Chondrocyte (in vitro differentiated cells): ENCODE data around the gene NHEJ1. TPM values are rescaled to one million over a fixed set of nuclear protein-coding genes. Genes with fewer than 3 reads are reported as not detected.

Source experiments
- DNase-seq: peaks from one replicate; pipeline ENCODE4 v3.0.0; 2021; ENCODE audit warnings: mixed read lengths, low spot score
- H3K27ac Mint-ChIP-seq: one replicate; pipeline ENCODE4 v1.8.0; 2021; ENCODE audit warnings: mild to moderate bottlenecking, moderate library complexity, mixed read lengths; ENCODE audit not compliant: unreplicated experiment
- H3K27me3 Mint-ChIP-seq: 2 replicates; pipeline ENCODE4 v1.8.0; 2021; ENCODE audit warnings: low read depth, mixed read lengths
- H3K36me3 Mint-ChIP-seq: 2 replicates; pipeline ENCODE4 v1.8.0; 2021; ENCODE audit warnings: low read depth, mixed read lengths
- H3K4me1 Mint-ChIP-seq: 2 replicates; pipeline ENCODE4 v1.8.0; 2021; ENCODE audit warnings: low read depth, mild to moderate bottlenecking, mixed read lengths
- H3K4me3 Mint-ChIP-seq: one replicate; pipeline ENCODE4 v1.8.0; 2021; ENCODE audit warnings: mild to moderate bottlenecking, moderate library complexity, mixed read lengths; ENCODE audit not compliant: unreplicated experiment
- H3K9me3 Mint-ChIP-seq: 2 replicates; pipeline ENCODE4 v1.8.0; 2021; ENCODE audit warnings: low read depth, mixed read lengths
- CTCF ChIP-seq: fragments of 200-600 bp; sonication (generic); IDR thresholded peaks from 2 replicates; pipeline ENCODE4 v1.5.0; 2021; ENCODE audit warnings: antibody characterized with exemption, mild to moderate bottlenecking, moderate library complexity
- total RNA-seq: library from RNA; stranded (reverse); gene quantifications from 3 replicates; pipeline ENCODE4 v1.2.1, GENCODE V29; 2021

NHEJ1 gene
- total RNA-seq, 1 donor from 2014 or later = 13.3 TPM

- peaks cover 57% of the 10 kb centered on the region for H3K27me3 Mint-ChIP-seq
- TF ChIP-seq CTCF = no peak
- peaks cover 3% of the 10 kb centered on the region for H3K36me3 Mint-ChIP-seq
- H3K27ac Mint-ChIP-seq = no peak overlapping the region
- no peak overlapping the region for H3K4me3 Mint-ChIP-seq
- H3K4me1 Mint-ChIP-seq = peaks cover 21% of the 10 kb centered on the region
- no peaks in the 10 kb centered on the region for H3K9me3 Mint-ChIP-seq
- DNase-seq = no peak
Observed at GRCh38 chr2:219058541-219059374, 101.9 kb downstream of the NHEJ1 start.

- H3K4me1 Mint-ChIP-seq = peaks cover 21% of the 10 kb centered on the region
- DNase-seq = no peak
- TF ChIP-seq CTCF = peak; percentile 93
Observed at GRCh38 chr2:219057709-219058540, 102.7 kb downstream of the NHEJ1 start.

GRCh38 chr2:219056896-219057708, 103.5 kb downstream of the NHEJ1 start:
- DNase-seq = peak; percentile 96
- H3K9me3 Mint-ChIP-seq = no peaks in the 10 kb centered on the region
- no peak for TF ChIP-seq CTCF
- H3K36me3 Mint-ChIP-seq = peaks cover 1% of the 10 kb centered on the region
- no peak overlapping the region for H3K27ac Mint-ChIP-seq
- no peak overlapping the region for H3K4me3 Mint-ChIP-seq
- H3K27me3 Mint-ChIP-seq = peaks cover 53% of the 10 kb centered on the region
- H3K4me1 Mint-ChIP-seq = peaks cover 21% of the 10 kb centered on the region

More at GRCh38 chr2:219057709-219058540, 102.7 kb downstream of the NHEJ1 start:
- no peaks in the 10 kb centered on the region for H3K9me3 Mint-ChIP-seq
- H3K36me3 Mint-ChIP-seq = peaks cover 2% of the 10 kb centered on the region
- peaks cover 56% of the 10 kb centered on the region for H3K27me3 Mint-ChIP-seq
- H3K4me3 Mint-ChIP-seq = peak overlapping the region; percentile 25
- no peak overlapping the region for H3K27ac Mint-ChIP-seq

- Mint-ChIP-seq H3K27me3 (peaks cover 51% of the 10 kb centered on the region), H3K4me3 (no peak overlapping the region), H3K4me1 (peaks cover 16% of the 10 kb centered on the region), H3K9me3 (no peaks in the 10 kb centered on the region), H3K36me3 (peaks cover under 1% of the 10 kb centered on the region), H3K27ac (no peak overlapping the region)
- TF ChIP-seq CTCF = no peak
- no peak for DNase-seq
Observed at GRCh38 chr2:219056176-219056895, 104.3 kb downstream of the NHEJ1 start.
